ENCODE data around the gene ANK3.

GRCh38 chr10:60044971-60045370 lies 344.7 kb downstream of the ANK3 start:
- no peak for TF ChIP-seq POLR2A (IDR thresholded peaks at IDR 0.05)
- TF ChIP-seq CTCF (IDR thresholded peaks at IDR 0.05) = no peak
